HCT116 (cell line): Measurements from ENCODE around the gene DPRX. TPM values are rescaled to one million over a fixed set of nuclear protein-coding genes. Genes with fewer than 3 reads are reported as not detected.

Source experiments
- ATAC-seq: fragments of 200-7000 bp; cut with Tn5 transposase; 2 replicates; pipeline ENCODE4 v1.9.1; 2020; ENCODE audit warnings: mild to moderate bottlenecking, moderate library complexity
- BruUV-seq: library from RNA; stranded (reverse); fragments of 400-500 nt; replicated peaks from 2 replicates; lab custom pipeline; 2021; lab: Mats Ljungman, UMichigan
- CTCF ChIA-PET: fragments of 300-600 bp; sonication (Branson Sonifier 250); formaldehyde crosslinking; loops from one replicate; lab custom pipeline; 2021; ENCODE audit warnings: antibody characterized with exemption; lab: Charles Lee
- POLR2A ChIA-PET: fragments of 300-600, 350-600 bp; sonication (Branson Sonifier 250); formaldehyde crosslinking; loops from one replicate; lab custom pipeline; 2021; ENCODE audit warnings: antibody characterized with exemption; lab: Charles Lee
- RAD21 ChIA-PET, 2 experiments: fragments of 300-600 bp; sonication (Branson Sonifier 250); formaldehyde crosslinking; loops; one replicate each; lab custom pipeline; 2023; ENCODE audit warnings: low total read pairs in 2 of 2; ENCODE audit not compliant: uncharacterized antibody in 2 of 2, unreplicated experiment in 2 of 2, low non-redundant PET in 1 of 2; lab: Charles Lee
- DNase-seq: peaks from one replicate; pipeline ENCODE4 v3.0.0-alpha.2; 2010; ENCODE audit warnings: low read depth, low spot score
- H2AFZ ChIP-seq: fragments of 200-600 bp; shearing (Covaris generic), sonication (generic); 2 replicates; pipeline ENCODE4 v1.6.1; 2017; ENCODE audit warnings: low read depth, mixed run types, mixed read lengths, antibody characterized with exemption, low read length; ENCODE audit not compliant: poor library complexity, severe bottlenecking
- H3K27ac ChIP-seq: 2 replicates; pipeline ENCODE4 v1.5.1; 2012; ENCODE audit warnings: low read depth, low read length
- H3K27me3 ChIP-seq: fragments of 200-600 bp; sonication (generic); 2 replicates; pipeline ENCODE4 v1.6.1; 2016; ENCODE audit warnings: mixed run types, low read length, mixed read lengths; ENCODE audit not compliant: insufficient read depth
- H3K36me3 ChIP-seq, 2 experiments: fragments of 200-500 bp in 1 of 2; fragments of 200-600 bp in 1 of 2; sonication (Bioruptor generic) in 1 of 2; sonication (generic) in 1 of 2; 2 replicates each; pipeline versions ENCODE4 v1.5.1 to v1.6.1; 2014 to 2016; ENCODE audit warnings: low read length in 2 of 2, inconsistent platforms in 1 of 2, mixed read lengths in 1 of 2, mixed run types in 1 of 2; ENCODE audit not compliant: insufficient read depth in 2 of 2, control insufficient read depth in 1 of 2
- H3K4me1 ChIP-seq, 2 experiments: fragments of 200-600 bp in 1 of 2; sonication (generic) in 1 of 2; 2 replicates each; pipeline versions ENCODE4 v1.5.1 to v1.6.1; 2012 to 2017; ENCODE audit warnings: low read length in 2 of 2, inconsistent platforms in 1 of 2, mild to moderate bottlenecking in 1 of 2, mixed read lengths in 1 of 2, mixed run types in 1 of 2, moderate library complexity in 1 of 2; ENCODE audit not compliant: insufficient read depth in 2 of 2, control insufficient read depth in 1 of 2
- H3K4me2 ChIP-seq: fragments of 200-600 bp; sonication (generic); 2 replicates; pipeline ENCODE4 v1.6.1; 2017; ENCODE audit warnings: mixed run types, low read length, mixed read lengths
- H3K4me3 ChIP-seq, 2 experiments: fragments of 200-600 bp in 1 of 2; sonication (generic) in 1 of 2; replicated peaks in 1 of 2; 2 replicates each; pipeline ENCODE4 v1.5.1; 2011 to 2016; ENCODE audit warnings: low read length in 2 of 2, control low read depth in 1 of 2, low read depth in 1 of 2, mild to moderate bottlenecking in 1 of 2, mixed read lengths in 1 of 2, mixed run types in 1 of 2
- H3K79me2 ChIP-seq: fragments of 200-600 bp; sonication (generic); 2 replicates; pipeline ENCODE4 v1.6.1; 2017; ENCODE audit warnings: mild to moderate bottlenecking, mixed run types, low read length, moderate library complexity, mixed read lengths; ENCODE audit not compliant: insufficient read depth
- H3K9ac ChIP-seq: fragments of 200-600 bp; sonication (generic); 2 replicates; pipeline ENCODE4 v1.6.1; 2016; ENCODE audit warnings: low read length, mixed read lengths
- H3K9me2 ChIP-seq: fragments of 200-600 bp; sonication (generic), shearing (Covaris generic); 2 replicates; pipeline ENCODE4 v1.6.1; 2017; ENCODE audit warnings: mixed run types, mild to moderate bottlenecking, moderate library complexity; ENCODE audit not compliant: insufficient read depth
- H3K9me3 ChIP-seq, 2 experiments: fragments of 200-500 bp in 1 of 2; fragments of 200-600 bp in 1 of 2; sonication (Bioruptor generic) in 1 of 2; sonication (generic) in 1 of 2; 2 replicates each; pipeline ENCODE4 v1.6.1; 2014 to 2017; ENCODE audit warnings: low read length in 2 of 2, mixed read lengths in 2 of 2, inconsistent platforms in 1 of 2, low read depth in 1 of 2, mild to moderate bottlenecking in 1 of 2, mixed run types in 1 of 2, moderate library complexity in 1 of 2; ENCODE audit not compliant: control insufficient read depth in 1 of 2, insufficient read depth in 1 of 2
- H4K20me1 ChIP-seq: fragments of 200-600 bp; sonication (generic), shearing (Covaris generic); 2 replicates; pipeline ENCODE4 v1.6.1; 2017; ENCODE audit warnings: mixed run types, mild to moderate bottlenecking, moderate library complexity; ENCODE audit not compliant: insufficient read depth
- CBX3 ChIP-seq: IDR thresholded peaks from 2 replicates; pipeline ENCODE4 v1.6.1; 2012; ENCODE audit warnings: low read depth
- CEBPB ChIP-seq: IDR thresholded peaks from 2 replicates; pipeline ENCODE4 v1.6.1; 2012; ENCODE audit warnings: low read depth
- EGR1 ChIP-seq: IDR thresholded peaks from 2 replicates; pipeline ENCODE4 v1.6.1; 2012; ENCODE audit warnings: low read depth
- FOSL1 ChIP-seq: IDR thresholded peaks from 2 replicates; pipeline ENCODE4 v1.6.1; 2012; ENCODE audit warnings: low read depth
- POLR2A ChIP-seq: IDR thresholded peaks from 2 replicates; pipeline ENCODE4 v1.7.0; 2011; ENCODE audit warnings: borderline replicate concordance; ENCODE audit not compliant: insufficient read depth, insufficient read length; ENCODE audit errors: extremely low read depth
- SIN3A ChIP-seq: IDR thresholded peaks from 2 replicates; pipeline ENCODE4 v1.6.1; 2012; ENCODE audit warnings: low read depth
- SP1 ChIP-seq: IDR thresholded peaks from 2 replicates; pipeline ENCODE4 v1.6.1; 2012; ENCODE audit warnings: low read depth
- SRF ChIP-seq: IDR thresholded peaks from 2 replicates; pipeline ENCODE4 v1.6.1; 2012; ENCODE audit warnings: low read depth
- YY1 ChIP-seq: IDR thresholded peaks from 2 replicates; pipeline ENCODE4 v1.6.1; 2011; ENCODE audit warnings: low read length, low read depth, moderate library complexity, mild to moderate bottlenecking; ENCODE audit not compliant: insufficient replicate concordance; ENCODE audit errors: extremely low read depth
- ZFX ChIP-seq: fragments of 450-650 bp; IDR thresholded peaks from 2 replicates; pipeline ENCODE4 v1.6.1; 2017
- ZNF274 ChIP-seq: fragments of 200-500 bp; sonication (Bioruptor generic); IDR thresholded peaks from 2 replicates; pipeline ENCODE4 v1.6.1; 2014; ENCODE audit warnings: mild to moderate bottlenecking, low read depth, low read length, inconsistent platforms
- intact Hi-C: fragments of 100-400 bp; cut with micrococcal nuclease; formaldehyde crosslinking; loops from 2 replicates; pipeline ENCODE4 v1.10.0; 2022
- total RNA-seq: library from RNA; stranded (reverse); gene quantifications from one replicate; pipeline ENCODE4 v1.2.1, GENCODE V29; 2021; ENCODE audit not compliant: unreplicated experiment
- TF ChIP-seq, protein P1 (sequence below), 3 experiments: fragments of 200-600 bp in 1 of 3; sonication (generic) in 1 of 3; IDR thresholded peaks in 2 of 3; conservative IDR thresholded peaks in 1 of 3; 2 replicates each; pipeline ENCODE4 v1.5.1; 2012 to 2017; ENCODE audit warnings: low read depth in 2 of 3, low read length in 2 of 3, antibody characterized with exemption in 1 of 3, borderline replicate concordance in 1 of 3, control low read depth in 1 of 3, mild to moderate bottlenecking in 1 of 3, mixed read lengths in 1 of 3, mixed run types in 1 of 3, moderate library complexity in 1 of 3; ENCODE audit not compliant: insufficient read depth in 1 of 3

Gene DPRX
- total RNA-seq, 1 experiment from 2014 or later, result not detected

- Histone ChIP-seq H3K9ac (no peak overlapping the region), H3K4me1 (no peaks in the 10 kb centered on the region), H3K4me3 (no peak overlapping the region), H3K9me3 (peaks cover 0 to 12% of the 10 kb centered on the region in 2 experiments; a peak in 2 of 4 replicates), H3K79me2 (no peaks in the 10 kb centered on the region), H3K27me3 (no peaks in the 10 kb centered on the region), H3K9me2 (no peaks in the 10 kb centered on the region), H3K4me2 (no peak overlapping the region), H4K20me1 (no peaks in the 10 kb centered on the region), H3K36me3 (no peaks in the 10 kb centered on the region), H2AFZ (no peak overlapping the region), H3K27ac (no peak overlapping the region)
- TF ChIP-seq EGR1, result no peak
- TF ChIP-seq ZNF274, result no peak
- no peak for TF ChIP-seq POLR2A
- no peak for TF ChIP-seq YY1
- no peak for TF ChIP-seq FOSL1
- TF ChIP-seq SIN3A, result no peak
- TF ChIP-seq ZFX, result no peak
- TF ChIP-seq CBX3, result no peak
- TF ChIP-seq, protein P1, sequence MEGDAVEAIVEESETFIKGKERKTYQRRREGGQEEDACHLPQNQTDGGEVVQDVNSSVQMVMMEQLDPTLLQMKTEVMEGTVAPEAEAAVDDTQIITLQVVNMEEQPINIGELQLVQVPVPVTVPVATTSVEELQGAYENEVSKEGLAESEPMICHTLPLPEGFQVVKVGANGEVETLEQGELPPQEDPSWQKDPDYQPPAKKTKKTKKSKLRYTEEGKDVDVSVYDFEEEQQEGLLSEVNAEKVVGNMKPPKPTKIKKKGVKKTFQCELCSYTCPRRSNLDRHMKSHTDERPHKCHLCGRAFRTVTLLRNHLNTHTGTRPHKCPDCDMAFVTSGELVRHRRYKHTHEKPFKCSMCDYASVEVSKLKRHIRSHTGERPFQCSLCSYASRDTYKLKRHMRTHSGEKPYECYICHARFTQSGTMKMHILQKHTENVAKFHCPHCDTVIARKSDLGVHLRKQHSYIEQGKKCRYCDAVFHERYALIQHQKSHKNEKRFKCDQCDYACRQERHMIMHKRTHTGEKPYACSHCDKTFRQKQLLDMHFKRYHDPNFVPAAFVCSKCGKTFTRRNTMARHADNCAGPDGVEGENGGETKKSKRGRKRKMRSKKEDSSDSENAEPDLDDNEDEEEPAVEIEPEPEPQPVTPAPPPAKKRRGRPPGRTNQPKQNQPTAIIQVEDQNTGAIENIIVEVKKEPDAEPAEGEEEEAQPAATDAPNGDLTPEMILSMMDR (IDR thresholded peaks at IDR 0.05 in 2 of 3, conservative IDR thresholded peaks at IDR 0.05 in 1 of 3; ENCODE audit: borderline replicate concordance in 1 of 3, insufficient read depth in 1 of 3, low read depth in 2 of 3, low read length in 2 of 3), result no peak
- TF ChIP-seq SP1, result no peak
- TF ChIP-seq CEBPB, result no peak
- no peak for TF ChIP-seq SRF
- POLR2A ChIA-PET, result no interaction called here
- CTCF ChIA-PET, result no interaction called here
- DNase-seq (no peak), ATAC-seq (no peak)
- intact Hi-C loops, result no loop called here
- no TSS peak for BruUV-seq
- RAD21 ChIA-PET, result no interaction called here
These were observed 32.4 kb downstream of the DPRX start for GRCh38 chr19:53664152-53664551.
